K562 (cell line): ENCODE results near the gene AGRN. TPM values are rescaled to one million over a fixed set of nuclear protein-coding genes. Genes with fewer than 3 reads are reported as not detected.

Experiments used
- E2F3 ChIP-seq: fragments of 250-450 bp; sonication (Bioruptor Pico); IDR thresholded peaks from 2 replicates; pipeline ENCODE4 v1.4.0; 2020; ENCODE audit warnings: mild to moderate bottlenecking
- MTA3 ChIP-seq: fragments of 450-650 bp; formaldehyde crosslinking; IDR thresholded peaks from 2 replicates; pipeline ENCODE4 v1.6.1; 2017; ENCODE audit warnings: mild to moderate bottlenecking, borderline replicate concordance
- NONO ChIP-seq, 2 experiments: fragments of 200-400 bp in 1 of 2; fragments of 450-650 bp in 1 of 2; formaldehyde crosslinking in 1 of 2; IDR thresholded peaks; 2 replicates each; pipeline ENCODE4 v1.6.1; 2017; ENCODE audit warnings: low read depth in 2 of 2, mild to moderate bottlenecking in 2 of 2, moderate library complexity in 2 of 2, low read length in 1 of 2
- POLR2AphosphoS5 ChIP-seq: IDR thresholded peaks from 2 replicates; pipeline ENCODE4 v1.6.1; 2011; ENCODE audit warnings: mild to moderate bottlenecking, low read depth, low read length, moderate library complexity; ENCODE audit not compliant: control insufficient read depth, insufficient read depth
- POLR2G ChIP-seq: fragments of 200-400 bp; formaldehyde crosslinking; IDR thresholded peaks from 2 replicates; pipeline ENCODE4 v1.6.1; 2017; ENCODE audit warnings: low read depth, mild to moderate bottlenecking, antibody characterized with exemption, low read length, moderate library complexity
- SMAD3 ChIP-seq: fragments of 450-650 bp; formaldehyde crosslinking; conservative IDR thresholded peaks from 2 replicates; pipeline ENCODE4 v1.4.0; 2020; ENCODE audit warnings: mild to moderate bottlenecking
- ZFP30 ChIP-seq: fragments of 250-450 bp; sonication (Bioruptor Pico); IDR thresholded peaks from 2 replicates; pipeline ENCODE4 v1.8.0; 2022; ENCODE audit warnings: moderate library complexity, mild to moderate bottlenecking, inconsistent platforms, borderline replicate concordance
- ZFPM2 ChIP-seq: fragments of 250-450 bp; sonication (Bioruptor Pico); IDR thresholded peaks from 2 replicates; pipeline ENCODE4 v1.5.1; 2022; ENCODE audit warnings: mild to moderate bottlenecking
- ZNF324 ChIP-seq: fragments of 250-450 bp; sonication (Bioruptor Pico); IDR thresholded peaks from 2 replicates; pipeline ENCODE4 v1.4.0; 2020; ENCODE audit warnings: mild to moderate bottlenecking
- ZNF408 ChIP-seq: fragments of 250-450 bp; sonication (Bioruptor Pico); IDR thresholded peaks from 2 replicates; pipeline ENCODE4 v1.4.0; 2020; ENCODE audit warnings: low read depth, mild to moderate bottlenecking, moderate library complexity
- ZNF695 ChIP-seq: fragments of 450-650 bp; formaldehyde crosslinking; IDR thresholded peaks from 2 replicates; pipeline ENCODE4 v1.4.0; 2020; ENCODE audit warnings: mild to moderate bottlenecking, moderate library complexity
- ZSCAN29 ChIP-seq: fragments of 450-650 bp; IDR thresholded peaks from 2 replicates; pipeline ENCODE4 v1.6.1; 2017
- polyA plus RNA-seq, 8 experiments: library from polyadenylated mRNA; depleted of rRNA in 4 of 8; stranded (reverse) in 5 of 8; unstranded in 3 of 8; fragments of >200 nt; fragmentation: Nextera tagmentation in 2 of 8; fragmentation: Illumina TruSeq in 1 of 8; extraction: Ambion mirVana in 2 of 8; extraction: Trizol in 1 of 8; gene quantifications; 2 replicates each; pipeline versions ENCODE4 v1.2.1 to v1.2.3, GENCODE V29; 2011 to 2014; ENCODE audit warnings: inconsistent platforms in 1 of 8, missing spikeins in 1 of 8
- total RNA-seq, 7 experiments: library from RNA; depleted of rRNA in 6 of 7; stranded (reverse); fragments of >200 nt in 6 of 7; fragmentation: Illumina TruSeq in 2 of 7; extraction: Trizol in 2 of 7; gene quantifications; 2 replicates each; pipeline versions ENCODE4 v1.2.1 to v1.2.3, GENCODE V29; 2011 to 2021; ENCODE audit warnings: low replicate concordance in 1 of 7
- TF ChIP-seq, protein P1 (sequence below), 2 experiments: fragments of 450-650 bp; formaldehyde crosslinking in 1 of 2; IDR thresholded peaks; 2 replicates each; pipeline versions ENCODE4 v1.4.0 to v1.6.1; 2014 to 2020; ENCODE audit warnings: mild to moderate bottlenecking in 2 of 2, borderline replicate concordance in 1 of 2, low read depth in 1 of 2
- TF ChIP-seq, protein P2 (sequence below): sonication (generic); formaldehyde crosslinking; IDR thresholded peaks from 2 replicates; pipeline ENCODE4 v1.8.1; 2023; ENCODE audit warnings: mild to moderate bottlenecking, missing genetic modification reagents

AGRN gene
- total and polyA plus RNA-seq, 9 of the 15 experiments (the other 6 are each of a cell fraction or from before 2014, with no cell fraction given) = 0.04 to 111 (median 18.1) TPM

DNA sequence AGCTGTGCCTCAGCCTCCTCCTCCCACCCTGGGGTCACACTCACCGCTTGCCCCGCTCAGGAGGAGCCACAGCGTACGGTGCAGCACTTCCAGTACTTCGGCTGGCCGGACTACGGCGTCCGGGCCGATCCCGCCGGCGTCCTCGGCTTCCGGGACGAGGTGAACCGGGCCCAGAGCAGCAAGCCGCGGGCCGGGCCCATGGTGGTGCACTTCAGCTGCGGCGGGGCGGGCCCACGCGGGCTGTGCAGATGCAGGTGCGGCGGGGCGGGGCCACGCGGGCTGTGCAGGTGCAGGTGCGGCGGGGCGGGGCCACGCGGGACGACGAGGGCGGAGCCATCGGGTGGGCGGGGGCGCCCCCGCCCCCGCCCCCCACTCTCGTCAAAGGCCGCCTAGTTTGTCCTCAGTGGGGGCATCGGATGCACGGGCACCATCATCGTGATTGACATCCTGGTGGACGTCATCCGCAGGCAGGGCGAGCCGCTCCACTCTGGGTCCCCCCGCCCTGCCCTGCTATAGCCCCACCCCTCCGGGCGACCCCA is 48.7 kb downstream of the AGRN start (continued):
- TF ChIP-seq, protein P1, sequence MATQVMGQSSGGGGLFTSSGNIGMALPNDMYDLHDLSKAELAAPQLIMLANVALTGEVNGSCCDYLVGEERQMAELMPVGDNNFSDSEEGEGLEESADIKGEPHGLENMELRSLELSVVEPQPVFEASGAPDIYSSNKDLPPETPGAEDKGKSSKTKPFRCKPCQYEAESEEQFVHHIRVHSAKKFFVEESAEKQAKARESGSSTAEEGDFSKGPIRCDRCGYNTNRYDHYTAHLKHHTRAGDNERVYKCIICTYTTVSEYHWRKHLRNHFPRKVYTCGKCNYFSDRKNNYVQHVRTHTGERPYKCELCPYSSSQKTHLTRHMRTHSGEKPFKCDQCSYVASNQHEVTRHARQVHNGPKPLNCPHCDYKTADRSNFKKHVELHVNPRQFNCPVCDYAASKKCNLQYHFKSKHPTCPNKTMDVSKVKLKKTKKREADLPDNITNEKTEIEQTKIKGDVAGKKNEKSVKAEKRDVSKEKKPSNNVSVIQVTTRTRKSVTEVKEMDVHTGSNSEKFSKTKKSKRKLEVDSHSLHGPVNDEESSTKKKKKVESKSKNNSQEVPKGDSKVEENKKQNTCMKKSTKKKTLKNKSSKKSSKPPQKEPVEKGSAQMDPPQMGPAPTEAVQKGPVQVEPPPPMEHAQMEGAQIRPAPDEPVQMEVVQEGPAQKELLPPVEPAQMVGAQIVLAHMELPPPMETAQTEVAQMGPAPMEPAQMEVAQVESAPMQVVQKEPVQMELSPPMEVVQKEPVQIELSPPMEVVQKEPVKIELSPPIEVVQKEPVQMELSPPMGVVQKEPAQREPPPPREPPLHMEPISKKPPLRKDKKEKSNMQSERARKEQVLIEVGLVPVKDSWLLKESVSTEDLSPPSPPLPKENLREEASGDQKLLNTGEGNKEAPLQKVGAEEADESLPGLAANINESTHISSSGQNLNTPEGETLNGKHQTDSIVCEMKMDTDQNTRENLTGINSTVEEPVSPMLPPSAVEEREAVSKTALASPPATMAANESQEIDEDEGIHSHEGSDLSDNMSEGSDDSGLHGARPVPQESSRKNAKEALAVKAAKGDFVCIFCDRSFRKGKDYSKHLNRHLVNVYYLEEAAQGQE (IDR thresholded peaks at IDR 0.05; ENCODE audit: borderline replicate concordance) = no peak
- TF ChIP-seq, protein P1 (CRISPR knock-in tag; IDR thresholded peaks at IDR 0.05; ENCODE audit: low read depth) = no peak
- no peak for TF ChIP-seq POLR2AphosphoS5
- TF ChIP-seq ZNF695 (CRISPR knock-in tag) = no peak
- TF ChIP-seq SMAD3 (CRISPR knock-in tag) = no peak
- TF ChIP-seq ZNF324 (CRISPR knock-in tag) = no peak
- 0 out of 2 replicates have a peak, but pooled peaks have one; percentile 5 for TF ChIP-seq POLR2G
- no peak for TF ChIP-seq MTA3
- TF ChIP-seq, protein P2, sequence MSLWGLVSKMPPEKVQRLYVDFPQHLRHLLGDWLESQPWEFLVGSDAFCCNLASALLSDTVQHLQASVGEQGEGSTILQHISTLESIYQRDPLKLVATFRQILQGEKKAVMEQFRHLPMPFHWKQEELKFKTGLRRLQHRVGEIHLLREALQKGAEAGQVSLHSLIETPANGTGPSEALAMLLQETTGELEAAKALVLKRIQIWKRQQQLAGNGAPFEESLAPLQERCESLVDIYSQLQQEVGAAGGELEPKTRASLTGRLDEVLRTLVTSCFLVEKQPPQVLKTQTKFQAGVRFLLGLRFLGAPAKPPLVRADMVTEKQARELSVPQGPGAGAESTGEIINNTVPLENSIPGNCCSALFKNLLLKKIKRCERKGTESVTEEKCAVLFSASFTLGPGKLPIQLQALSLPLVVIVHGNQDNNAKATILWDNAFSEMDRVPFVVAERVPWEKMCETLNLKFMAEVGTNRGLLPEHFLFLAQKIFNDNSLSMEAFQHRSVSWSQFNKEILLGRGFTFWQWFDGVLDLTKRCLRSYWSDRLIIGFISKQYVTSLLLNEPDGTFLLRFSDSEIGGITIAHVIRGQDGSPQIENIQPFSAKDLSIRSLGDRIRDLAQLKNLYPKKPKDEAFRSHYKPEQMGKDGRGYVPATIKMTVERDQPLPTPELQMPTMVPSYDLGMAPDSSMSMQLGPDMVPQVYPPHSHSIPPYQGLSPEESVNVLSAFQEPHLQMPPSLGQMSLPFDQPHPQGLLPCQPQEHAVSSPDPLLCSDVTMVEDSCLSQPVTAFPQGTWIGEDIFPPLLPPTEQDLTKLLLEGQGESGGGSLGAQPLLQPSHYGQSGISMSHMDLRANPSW (CRISPR knock-in tag) = no peak
- no peak for TF ChIP-seq E2F3 (CRISPR knock-in tag)
- TF ChIP-seq ZNF408 (CRISPR knock-in tag) = no peak
- 0 out of 4 replicates have a peak, but pooled peaks of 1 of the 2 experiments have one; percentile 30 for TF ChIP-seq NONO (IDR thresholded peaks at IDR 0.05; ENCODE audit: low read depth in 2 of 2, low read length in 1 of 2)
- TF ChIP-seq ZFPM2 (CRISPR knock-in tag) = no peak
- TF ChIP-seq ZFP30 (CRISPR knock-in tag) = no peak
- no peak for TF ChIP-seq ZSCAN29
